ENCODE data around the gene IGFBPL1. TPM values are rescaled to one million over a fixed set of nuclear protein-coding genes. Genes with fewer than 3 reads are reported as not detected.

IGFBPL1 gene
- total RNA-seq, 1 donor from 2014 or later, result 26.6 TPM

- H3K79me2 ChIP-seq (ENCODE audit: low read depth), result no peaks in the 10 kb centered on the region
- peaks cover 6% of the 10 kb centered on the region for H3K27me3 Mint-ChIP-seq (ENCODE audit: insufficient read depth, low read depth)
- no peak overlapping the region for H3K4me3 ChIP-seq
- H3K9me3 ChIP-seq (ENCODE audit: low read depth), result peaks cover 5% of the 10 kb centered on the region
- no peaks in the 10 kb centered on the region for H3F3A ChIP-seq (ENCODE audit: low read depth)
- no peak for DNase-seq (ENCODE audit: low spot score)
- no peaks in the 10 kb centered on the region for H3K36me3 ChIP-seq
- no peaks in the 10 kb centered on the region for H3K4me1 ChIP-seq
- TF ChIP-seq EZH2 (IDR thresholded peaks at IDR 0.05) (no peak), CTCF (IDR thresholded peaks at IDR 0.05) (no peak), EZH2phosphoT487 (IDR thresholded peaks at IDR 0.05) (no peak)
- H3K4me2 ChIP-seq, result no peak overlapping the region
- H3K36me3 Mint-ChIP-seq, result peaks cover 2% of the 10 kb centered on the region
- no peaks in the 10 kb centered on the region for H3K4me1 Mint-ChIP-seq
- H2AFZ ChIP-seq (replicated peaks), result no peak overlapping the region
- no peaks in the 10 kb centered on the region for H4K20me1 ChIP-seq (ENCODE audit: low read depth)
- no peak overlapping the region for H3K27ac ChIP-seq
- peaks cover 18% of the 10 kb centered on the region for H3K9me3 Mint-ChIP-seq
- H3K4me3 Mint-ChIP-seq, result no peak overlapping the region
- H3K9ac ChIP-seq, result no peak overlapping the region
- H3K27me3 ChIP-seq, result no peaks in the 10 kb centered on the region
- H3K27ac Mint-ChIP-seq, result no peak overlapping the region
These were observed 29.6 kb upstream of the IGFBPL1 start for GRCh38 chr9:38453835-38454234.

GRCh38 chr9:38451162-38451561, 26.9 kb upstream of the IGFBPL1 start:
- H3K27me3 Mint-ChIP-seq (ENCODE audit: insufficient read depth, low read depth), result peaks cover 3% of the 10 kb centered on the region
- TF ChIP-seq CTCF (IDR thresholded peaks at IDR 0.05) (no peak), EZH2phosphoT487 (IDR thresholded peaks at IDR 0.05) (no peak), EZH2 (IDR thresholded peaks at IDR 0.05) (no peak)
- H3K9me3 Mint-ChIP-seq, result peaks cover 18% of the 10 kb centered on the region
- no peak for DNase-seq (ENCODE audit: low spot score)
- peaks cover 4% of the 10 kb centered on the region for H3K4me1 Mint-ChIP-seq
- no peak overlapping the region for H2AFZ ChIP-seq (replicated peaks)
- no peak overlapping the region for H3K4me2 ChIP-seq
- H3K36me3 ChIP-seq, result no peaks in the 10 kb centered on the region
- H3K27ac Mint-ChIP-seq, result no peak overlapping the region
- no peaks in the 10 kb centered on the region for H3F3A ChIP-seq (ENCODE audit: low read depth)
- H3K4me1 ChIP-seq, result no peaks in the 10 kb centered on the region
- no peak overlapping the region for H3K4me3 Mint-ChIP-seq
- no peaks in the 10 kb centered on the region for H4K20me1 ChIP-seq (ENCODE audit: low read depth)
- no peak overlapping the region for H3K27ac ChIP-seq
- no peak overlapping the region for H3K4me3 ChIP-seq
- H3K36me3 Mint-ChIP-seq, result peaks cover 2% of the 10 kb centered on the region
- no peaks in the 10 kb centered on the region for H3K27me3 ChIP-seq
- H3K9me3 ChIP-seq (ENCODE audit: low read depth), result peaks cover 5% of the 10 kb centered on the region
- no peaks in the 10 kb centered on the region for H3K79me2 ChIP-seq (ENCODE audit: low read depth)
- no peak overlapping the region for H3K9ac ChIP-seq

GRCh38 chr9:38447703-38448102, 23.4 kb upstream of the IGFBPL1 start:
- Histone ChIP-seq H2AFZ (replicated peaks) (no peak overlapping the region), H3K4me1 (no peaks in the 10 kb centered on the region), H3K36me3 (no peaks in the 10 kb centered on the region), H3K4me3 (no peak overlapping the region), H3K4me2 (no peak overlapping the region), H3F3A (ENCODE audit: low read depth) (no peaks in the 10 kb centered on the region), H3K27ac (no peak overlapping the region), H3K9ac (no peak overlapping the region), H3K27me3 (no peaks in the 10 kb centered on the region), H3K9me3 (ENCODE audit: low read depth) (peaks cover 5% of the 10 kb centered on the region), H3K79me2 (ENCODE audit: low read depth) (no peaks in the 10 kb centered on the region), H4K20me1 (ENCODE audit: low read depth) (no peaks in the 10 kb centered on the region)
- Mint-ChIP-seq H3K9me3 (peaks cover 17% of the 10 kb centered on the region), H3K4me3 (no peak overlapping the region), H3K36me3 (peaks cover 2% of the 10 kb centered on the region), H3K27me3 (ENCODE audit: insufficient read depth, low read depth) (no peaks in the 10 kb centered on the region), H3K4me1 (peaks cover 8% of the 10 kb centered on the region), H3K27ac (no peak overlapping the region)
- DNase-seq (ENCODE audit: low spot score), result no peak
- no peak for TF ChIP-seq CTCF (IDR thresholded peaks at IDR 0.05)
- no peak for TF ChIP-seq EZH2 (IDR thresholded peaks at IDR 0.05)
- no peak for TF ChIP-seq EZH2phosphoT487 (IDR thresholded peaks at IDR 0.05)

Measured in neural progenitor cell (in vitro differentiated cells).